ENCODE measurements around the gene GLI1.

GRCh38 chr12:57416039-57416996 is 43.3 kb upstream of the GLI1 start:
- TF ChIP-seq POLR2A (IDR thresholded peaks at IDR 0.05): no peak
- no peak for TF ChIP-seq CTCF (IDR thresholded peaks at IDR 0.05)

Measured in esophagus squamous epithelium (tissue), 4 donors.